Measurements from ENCODE around the gene NEU2.

Gene NEU2

DNA sequence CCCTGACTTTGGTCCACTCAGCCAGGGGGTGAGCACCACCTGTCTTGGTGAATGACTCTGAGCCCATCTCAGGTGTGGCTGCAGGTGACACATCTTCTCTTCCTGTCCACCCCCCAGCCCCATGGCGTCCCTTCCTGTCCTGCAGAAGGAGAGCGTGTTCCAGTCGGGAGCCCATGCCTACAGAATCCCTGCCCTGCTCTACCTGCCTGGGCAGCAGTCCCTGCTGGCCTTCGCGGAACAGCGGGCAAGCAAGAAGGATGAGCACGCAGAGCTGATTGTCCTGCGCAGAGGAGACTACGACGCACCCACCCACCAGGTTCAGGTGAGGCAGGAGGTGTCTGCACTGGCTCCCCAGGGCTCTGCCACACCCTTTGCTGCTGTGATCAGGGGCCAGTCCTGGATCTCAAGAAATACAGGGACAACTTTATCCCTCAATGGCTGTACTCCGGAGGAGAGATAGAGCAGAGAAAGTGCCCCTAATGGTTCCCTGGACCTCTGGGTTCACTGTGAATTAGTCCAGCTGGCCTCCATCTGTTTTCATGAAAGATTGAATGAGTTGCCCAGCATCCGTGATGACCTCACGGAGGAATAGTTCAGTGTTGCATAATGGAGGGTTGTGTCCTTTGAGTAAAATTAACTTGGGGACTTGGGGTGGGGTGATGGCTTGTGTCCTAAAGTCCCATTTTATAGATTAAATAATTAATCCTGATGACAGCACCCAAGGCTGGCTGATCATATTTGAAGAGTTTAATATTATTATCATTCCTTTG is at the start of gene NEU2:
NEU2 (plus strand) TSS at position 122 of the 770 bp plus-strand sequence; CDS start at position 122, 0 bp downstream.
- DNase-seq (ENCODE audit: low read depth in 2 of 2): no peak

DNA sequence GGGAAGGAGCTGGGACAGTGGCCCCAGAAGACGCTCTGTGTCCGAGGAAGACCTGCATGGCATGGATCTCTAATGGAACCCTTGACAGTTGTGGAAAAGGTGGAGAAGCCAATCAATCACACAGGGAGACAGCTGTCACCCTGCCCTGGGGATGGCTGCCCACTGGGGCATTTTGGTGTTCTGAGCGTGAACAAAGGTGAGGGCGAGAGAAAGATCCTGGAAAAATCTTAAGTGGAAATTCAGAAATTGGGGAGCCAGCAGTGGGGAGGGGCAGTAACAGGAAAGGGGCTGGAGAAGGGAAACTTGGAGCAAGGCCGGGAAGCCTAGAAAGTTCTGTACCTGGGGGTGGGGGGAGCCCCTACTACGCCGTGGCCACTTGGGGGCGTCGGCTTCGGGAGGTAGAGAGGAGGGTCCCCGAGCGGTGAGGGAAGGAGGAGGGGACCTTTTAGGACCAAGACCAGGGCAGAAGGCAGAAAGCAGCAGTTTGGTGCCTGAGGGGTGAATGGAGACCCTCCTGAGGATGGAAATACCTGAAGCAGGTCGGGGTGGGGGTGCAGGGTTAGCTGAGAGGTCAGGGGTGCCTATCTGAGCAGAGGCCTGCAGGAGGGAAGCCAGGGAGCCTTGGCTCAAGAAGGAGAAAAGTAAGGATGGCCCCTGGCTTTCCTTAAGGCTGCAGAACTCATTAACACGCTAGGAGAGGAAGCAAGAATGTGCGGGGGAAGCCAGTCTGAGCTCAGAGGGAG is 49.4 kb upstream of the NEU2 start:
- DNase-seq (ENCODE audit: low read depth in 2 of 2): no peak

DNA sequence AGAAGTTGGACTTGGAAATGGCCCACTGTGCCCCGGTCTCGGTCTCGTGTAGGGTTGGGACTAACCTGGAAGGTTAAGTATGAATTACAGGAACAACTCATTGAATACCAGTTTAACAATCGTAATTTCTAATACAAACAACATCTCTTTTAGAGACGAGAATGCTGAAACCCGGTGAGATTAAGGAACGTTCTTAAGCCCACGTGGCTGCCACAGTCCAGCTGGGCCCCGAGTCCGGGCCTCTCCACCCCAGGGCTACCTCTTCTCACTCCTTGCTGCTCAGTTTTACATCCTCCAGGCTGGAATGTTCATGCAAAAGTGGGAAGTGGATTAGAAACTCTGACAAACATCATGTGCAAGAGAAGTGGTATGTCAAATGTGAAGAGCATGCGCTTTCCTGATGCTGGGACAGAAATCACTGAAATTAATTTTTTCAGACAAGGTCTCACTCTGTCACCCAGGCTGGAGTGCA is 48.8 kb upstream of the NEU2 start:
- DNase-seq (ENCODE audit: low read depth in 2 of 2): no peak

DNA sequence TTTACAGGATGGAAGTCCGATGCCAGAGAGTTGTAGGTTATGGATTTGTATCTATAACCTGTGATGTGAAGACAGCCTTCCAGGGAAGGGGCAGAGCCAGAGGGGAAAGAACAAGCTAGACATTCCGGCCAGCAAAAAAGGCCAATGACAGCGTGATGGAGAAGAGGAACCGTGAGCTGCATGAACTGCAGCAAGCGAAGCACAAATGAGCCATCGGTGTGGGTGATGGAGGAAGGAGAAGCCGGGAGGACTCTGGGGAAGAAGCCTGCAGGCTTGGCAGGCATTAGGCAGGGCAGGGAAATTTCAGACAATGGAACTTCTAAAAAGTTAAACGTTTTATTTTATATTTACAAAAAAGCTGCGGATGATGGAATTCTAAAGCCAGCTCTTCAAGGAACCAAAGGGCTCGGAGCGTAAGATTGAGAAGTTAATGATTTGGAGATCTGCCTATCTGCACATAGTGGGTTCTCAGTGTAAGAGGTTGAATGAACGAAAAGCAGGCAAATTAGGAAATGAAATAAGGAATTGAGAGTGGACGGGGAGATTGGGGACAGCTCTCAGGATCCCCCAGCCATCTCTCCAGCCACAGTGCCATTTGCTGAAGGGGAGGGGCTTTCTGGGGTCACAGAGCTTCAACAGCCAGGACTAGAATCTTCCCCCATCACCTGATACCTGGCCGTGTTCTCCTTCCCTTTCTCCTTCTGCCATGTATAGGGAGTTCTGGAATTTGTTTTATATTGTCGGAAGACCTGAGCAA is 47.8 kb upstream of the NEU2 start:
- DNase-seq (ENCODE audit: low read depth in 2 of 2): no peak

DNA sequence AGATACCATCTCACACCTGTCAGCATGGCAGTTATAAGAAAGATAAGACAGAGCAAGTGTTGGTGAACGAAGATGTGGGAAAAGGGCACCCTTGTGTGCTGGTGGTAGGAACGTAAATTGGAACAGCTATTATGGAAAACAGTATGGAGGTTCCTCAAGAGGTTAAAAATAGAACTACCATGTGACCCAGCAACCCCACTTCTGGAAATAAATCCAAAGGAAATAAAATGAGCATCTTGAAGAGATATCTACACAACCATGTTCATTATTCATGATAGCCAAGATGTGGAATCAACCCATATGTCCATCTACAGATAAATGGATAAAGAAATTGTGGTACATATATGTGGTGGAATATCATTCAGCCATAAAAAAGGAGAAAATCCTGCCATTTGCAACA is 46.3 kb upstream of the NEU2 start:
- DNase-seq (ENCODE audit: low read depth in 2 of 2): no peak

DNA sequence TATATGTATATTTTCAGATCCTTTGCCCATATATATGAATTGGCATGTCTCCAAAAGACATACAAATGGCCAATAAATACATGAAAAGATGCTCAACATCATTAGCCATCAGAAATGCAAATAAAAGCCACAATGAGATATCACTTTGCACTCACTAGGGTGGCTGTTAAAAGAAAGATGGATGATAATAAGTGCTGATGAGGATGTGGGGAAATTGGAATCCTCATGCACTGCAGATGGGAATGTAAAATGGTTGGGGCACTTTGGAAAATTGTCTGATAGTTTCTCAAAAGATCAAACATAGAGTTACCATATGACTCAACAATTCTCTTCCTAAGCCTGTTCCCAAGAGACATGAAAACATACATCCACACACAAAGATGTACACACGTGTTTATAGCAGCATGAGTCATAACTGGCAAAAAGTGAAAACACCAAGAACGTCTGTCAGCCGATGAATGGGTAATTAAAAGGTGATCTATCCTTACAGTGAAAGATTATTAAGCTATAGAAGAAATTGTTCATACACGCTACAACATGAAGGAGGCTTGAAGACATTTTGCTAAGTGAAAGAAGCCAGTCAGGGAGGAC is 39.1 kb upstream of the NEU2 start:
- no peak for DNase-seq (ENCODE audit: low read depth in 2 of 2)

DNA sequence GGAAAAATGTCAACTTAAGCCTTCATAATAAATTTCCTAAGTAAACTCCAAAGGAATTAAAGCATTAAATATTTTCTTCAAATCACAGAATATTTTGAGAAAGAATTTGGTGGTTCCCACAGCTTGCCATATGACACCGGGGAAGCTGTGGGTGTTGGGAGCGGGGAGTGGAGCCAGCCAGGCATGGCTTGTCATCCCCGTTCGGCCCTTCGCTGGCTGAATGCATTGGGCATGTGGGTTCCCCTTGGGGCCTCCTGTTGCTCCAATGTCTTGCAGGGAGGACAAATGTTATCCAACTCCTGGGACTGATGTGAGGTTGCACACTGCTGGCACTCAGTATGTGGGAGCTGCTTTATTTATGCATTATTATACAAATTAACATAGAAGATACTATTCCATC is 38.0 kb upstream of the NEU2 start:
- DNase-seq (ENCODE audit: low read depth in 2 of 2): no peak

DNA sequence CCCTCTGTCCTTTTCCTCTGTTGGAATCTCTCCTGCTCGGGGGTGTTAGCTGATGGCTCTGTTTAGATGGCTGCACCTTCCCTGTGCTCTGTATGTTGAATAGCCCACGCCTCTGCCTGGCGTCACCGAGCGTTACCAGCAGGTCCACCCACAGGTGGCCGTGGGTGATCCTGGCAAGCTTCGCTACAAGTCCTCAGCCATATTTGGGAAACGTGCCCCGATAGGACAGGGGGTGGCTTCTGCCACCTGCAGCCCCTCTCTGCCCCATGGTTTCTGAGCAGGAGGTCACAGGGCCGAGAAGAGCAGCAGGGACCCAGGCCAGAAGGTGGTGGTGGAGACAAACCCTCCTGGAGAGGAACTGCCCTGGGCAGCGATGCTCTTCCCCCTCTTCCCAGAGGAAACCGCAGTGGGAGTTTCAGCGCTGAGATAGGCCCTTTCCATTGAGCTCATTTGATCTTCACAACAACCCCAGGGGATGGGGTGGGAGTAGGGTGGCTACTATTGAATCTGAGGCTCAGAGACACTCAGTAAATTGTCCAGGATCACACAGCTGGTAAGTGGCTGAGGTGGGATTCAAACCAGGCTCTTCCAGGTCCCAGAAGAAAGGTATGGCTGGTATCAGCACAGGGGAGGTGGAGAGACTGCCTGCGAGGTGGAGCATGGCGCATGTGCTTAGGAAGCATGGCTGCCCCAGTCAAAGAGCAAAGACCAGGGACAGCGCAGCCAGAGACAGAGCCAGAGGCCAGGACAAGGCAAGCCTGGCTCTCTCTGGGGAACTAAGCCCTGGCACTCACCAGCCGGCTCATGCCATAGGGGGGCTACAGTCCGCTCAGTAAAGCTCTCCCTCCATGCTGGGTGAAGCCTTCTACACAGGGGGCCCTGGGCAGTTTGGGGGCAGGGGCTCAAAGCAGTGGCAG is 34.5 kb upstream of the NEU2 start:
- DNase-seq (ENCODE audit: low read depth in 2 of 2): no peak

DNA sequence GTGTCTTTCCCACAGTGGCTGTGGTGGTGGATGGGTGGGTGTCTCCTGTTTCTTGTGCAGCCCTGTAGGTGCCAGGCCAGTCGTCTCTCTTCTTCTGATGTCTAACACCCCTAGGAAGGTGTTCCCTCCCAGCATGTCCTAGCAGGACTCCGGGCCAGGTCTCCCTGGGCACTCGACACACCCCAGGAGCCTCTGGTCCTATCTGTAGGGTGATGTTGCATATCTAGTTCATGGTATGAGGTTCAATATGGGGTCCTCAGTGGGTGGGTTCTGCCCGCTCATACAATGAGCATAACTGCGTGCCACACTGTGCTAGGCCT is 33.8 kb upstream of the NEU2 start:
- no peak for DNase-seq (ENCODE audit: low read depth in 2 of 2)

DNA sequence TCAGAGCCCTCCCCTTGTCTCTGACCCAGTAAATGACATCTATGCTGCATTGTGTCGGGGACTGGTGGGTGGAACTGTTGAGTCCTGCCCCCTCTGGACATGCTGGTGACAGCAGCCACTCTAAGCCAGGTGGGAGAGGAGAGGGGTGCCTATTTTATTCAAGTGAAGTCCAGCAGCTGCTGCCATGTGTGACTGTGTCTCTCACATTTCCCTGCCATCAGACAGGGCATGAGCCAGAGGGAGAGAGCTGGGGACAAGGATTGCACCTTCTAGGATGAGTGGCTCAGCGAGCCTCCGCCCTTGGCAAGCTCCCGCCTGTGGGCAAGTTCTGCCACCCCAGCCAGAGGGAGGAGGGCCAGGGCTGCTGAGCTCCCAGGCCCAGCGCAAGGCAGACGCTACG is 33.1 kb upstream of the NEU2 start:
- no peak for DNase-seq (ENCODE audit: low read depth in 2 of 2)

DNA sequence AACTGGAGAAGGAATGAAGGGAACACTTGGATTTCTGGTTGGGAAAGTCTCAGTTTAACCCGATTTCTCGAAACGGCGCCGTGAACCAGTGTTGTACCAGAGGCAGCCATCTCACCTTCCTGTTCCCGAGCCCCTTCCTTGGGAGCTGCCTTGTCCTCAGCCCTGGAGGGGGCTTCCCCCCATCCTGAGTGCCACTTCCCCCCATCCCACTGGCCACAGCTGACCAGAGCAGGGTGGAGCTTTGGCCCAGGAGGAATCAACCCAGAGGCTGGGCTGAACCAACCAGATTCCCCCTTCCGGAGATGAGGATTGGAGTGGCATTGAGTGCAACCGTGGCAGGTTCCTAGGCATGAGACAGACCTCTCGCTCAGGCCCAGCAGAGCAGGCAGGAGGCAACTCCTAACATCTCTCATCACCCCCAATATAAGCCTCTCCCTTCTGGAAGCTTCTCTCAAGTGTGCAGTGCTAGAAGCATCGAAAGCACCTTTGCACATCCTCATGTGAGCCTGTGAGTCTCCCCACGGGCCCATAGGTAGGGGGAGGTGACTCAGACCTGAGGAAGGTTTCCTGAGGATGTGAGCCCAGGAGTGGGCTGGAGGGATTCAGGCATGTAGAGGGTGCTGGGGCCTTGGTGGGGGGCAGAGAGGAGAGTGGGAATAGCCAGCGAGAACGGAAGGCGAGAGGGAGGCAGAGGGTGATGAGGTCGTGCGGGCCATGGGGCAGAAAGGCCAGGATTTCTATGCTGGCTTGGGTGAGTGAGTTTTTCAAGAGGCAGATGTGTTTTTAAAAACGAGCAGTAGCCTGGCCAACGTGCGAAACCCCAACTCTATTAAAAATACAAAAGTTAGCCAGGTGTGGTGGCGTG is 31.4 kb upstream of the NEU2 start:
- no peak for DNase-seq (ENCODE audit: low read depth in 2 of 2)

DNA sequence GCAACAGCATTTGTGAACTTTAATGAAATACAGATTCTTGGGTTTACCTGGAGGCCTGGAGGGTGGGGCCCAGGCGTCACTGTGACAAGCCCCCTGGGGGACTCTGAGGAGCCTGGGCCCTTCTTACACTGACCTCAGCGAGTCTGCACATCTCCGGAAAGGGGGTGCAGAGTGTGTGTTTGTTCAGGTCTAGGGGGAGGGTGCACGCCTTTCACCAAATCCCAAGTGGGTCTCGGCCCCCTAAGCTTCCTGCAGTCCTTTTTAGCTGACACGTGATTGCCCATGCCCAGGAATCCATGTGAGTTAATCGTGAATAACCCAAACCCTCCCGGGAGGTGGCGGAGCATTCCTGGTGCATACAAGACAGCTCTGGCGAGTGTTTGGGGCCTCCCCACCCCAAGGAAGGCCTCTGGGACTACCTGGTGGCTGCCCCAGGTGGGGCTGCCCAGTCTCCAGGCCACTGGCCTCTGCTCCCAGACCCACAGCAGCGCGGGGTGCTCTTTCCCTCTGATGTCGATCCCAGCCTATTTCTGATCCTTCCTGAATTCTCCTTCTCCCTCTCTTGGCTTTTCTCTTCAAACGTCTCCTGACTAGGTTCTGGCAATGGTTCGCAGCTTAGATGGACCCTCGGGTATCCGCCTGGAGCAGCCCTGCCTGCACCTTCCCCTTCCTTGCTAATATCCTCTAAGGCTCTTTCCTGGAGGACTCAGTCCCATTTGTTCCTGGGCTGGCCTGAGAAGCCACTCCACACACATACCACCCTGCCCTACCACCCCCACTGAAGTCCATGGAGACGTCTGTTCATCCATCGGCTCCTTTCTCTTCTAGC is 29.4 kb upstream of the NEU2 start:
- DNase-seq (ENCODE audit: low read depth in 2 of 2): no peak

DNA sequence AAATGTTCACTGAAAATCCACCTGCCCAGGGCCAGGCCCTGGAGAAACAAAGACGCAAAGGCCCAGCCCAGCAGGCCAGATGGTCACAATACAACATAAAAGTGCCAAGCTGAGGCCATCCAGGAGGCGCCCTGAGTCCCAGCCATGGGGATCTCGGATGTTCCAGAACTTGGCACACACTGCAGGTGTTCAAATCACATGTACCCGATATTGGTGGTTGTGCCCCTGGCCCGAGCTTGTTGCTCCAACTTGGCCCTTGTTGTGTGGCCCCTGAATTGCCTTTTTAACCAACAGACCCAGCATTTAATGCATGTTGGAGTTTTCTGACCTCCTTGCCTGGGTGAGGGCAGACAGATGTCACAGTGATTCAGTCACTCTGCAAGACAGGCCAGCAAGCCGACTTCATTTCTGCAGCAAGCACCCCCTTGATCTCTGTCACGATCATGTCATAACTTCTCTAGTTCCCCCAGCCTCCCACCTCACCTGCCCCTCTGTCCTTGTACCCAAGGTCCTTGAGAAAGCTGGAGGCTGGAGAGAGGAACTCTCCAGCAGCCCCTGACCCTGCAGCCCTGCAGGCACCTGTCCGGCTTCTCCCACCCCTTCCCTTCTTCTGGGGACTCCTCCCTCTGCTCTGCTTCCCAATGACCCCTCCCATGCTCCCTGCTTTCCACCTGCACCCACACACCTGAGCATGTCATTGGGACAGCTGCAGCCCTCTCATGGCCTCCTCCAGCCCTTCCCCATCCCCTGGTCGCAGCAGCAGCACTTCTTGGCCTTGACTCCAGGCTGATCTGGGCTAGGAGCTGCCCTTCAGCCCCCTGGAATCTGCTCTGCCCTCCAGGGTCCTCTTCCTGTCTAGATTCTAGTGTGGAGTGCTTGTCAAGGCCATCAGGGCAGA is 28.6 kb upstream of the NEU2 start:
- DNase-seq (ENCODE audit: low read depth in 2 of 2): no peak

DNA sequence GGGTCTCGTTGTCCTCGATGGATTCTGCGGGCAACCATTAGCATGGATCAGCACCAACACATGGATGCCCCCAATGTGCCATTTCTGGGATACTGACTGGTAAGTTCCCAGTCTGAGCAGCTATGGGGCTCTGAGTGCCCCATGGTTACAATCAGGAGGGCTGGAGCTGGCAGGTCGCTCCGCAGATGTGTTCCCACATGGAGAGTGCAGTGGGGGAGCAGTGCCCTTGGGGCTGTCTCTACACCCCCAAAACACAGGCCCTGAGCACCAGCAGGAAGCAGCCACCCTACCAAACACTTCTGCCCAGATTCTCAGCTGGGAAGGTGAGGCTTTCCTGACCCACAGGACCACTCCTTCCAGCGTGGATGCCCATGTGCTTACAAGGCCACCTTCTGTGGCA is 27.4 kb upstream of the NEU2 start:
- no peak for DNase-seq (ENCODE audit: low read depth in 2 of 2)

DNA sequence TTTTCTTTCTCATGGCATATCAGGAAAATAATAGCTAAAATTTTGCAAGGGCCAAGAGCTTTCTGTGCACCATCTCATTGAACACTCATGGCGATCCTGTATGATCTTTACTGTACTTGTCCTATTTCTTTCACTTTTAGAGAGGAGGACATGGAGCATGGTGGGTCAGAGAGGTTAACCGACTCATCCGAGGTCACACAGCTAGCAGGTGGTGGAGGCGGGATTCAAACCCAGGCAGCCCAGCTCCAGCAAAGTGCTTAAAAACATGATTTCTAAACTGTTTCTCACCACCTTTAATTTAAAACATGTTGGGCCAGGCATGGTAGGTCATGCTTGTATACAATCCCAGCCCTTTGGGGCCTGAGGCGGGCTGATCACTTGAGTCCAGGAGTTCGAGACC is 25.8 kb upstream of the NEU2 start:
- no peak for DNase-seq (ENCODE audit: low read depth in 2 of 2)

DNA sequence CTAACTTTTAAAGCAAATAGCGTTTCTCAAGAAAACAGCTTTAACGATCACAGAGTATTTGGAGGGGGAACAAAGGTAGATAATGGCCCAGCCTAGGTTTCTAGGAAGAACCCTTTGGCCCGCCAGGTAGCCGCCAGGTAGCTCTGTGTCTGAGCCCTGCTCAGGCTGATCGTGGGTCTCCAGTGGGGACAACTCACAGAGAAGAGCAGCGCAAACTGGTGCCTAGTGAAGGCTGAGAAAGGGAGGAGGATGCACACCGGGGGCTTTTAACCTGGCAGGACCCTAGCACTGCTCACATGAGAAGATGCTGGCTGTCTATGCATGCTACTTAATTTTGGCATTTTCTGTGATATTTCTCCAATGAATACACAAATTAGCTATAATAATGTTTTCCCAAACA is 25.2 kb upstream of the NEU2 start:
- no peak for DNase-seq (ENCODE audit: low read depth in 2 of 2)

DNA sequence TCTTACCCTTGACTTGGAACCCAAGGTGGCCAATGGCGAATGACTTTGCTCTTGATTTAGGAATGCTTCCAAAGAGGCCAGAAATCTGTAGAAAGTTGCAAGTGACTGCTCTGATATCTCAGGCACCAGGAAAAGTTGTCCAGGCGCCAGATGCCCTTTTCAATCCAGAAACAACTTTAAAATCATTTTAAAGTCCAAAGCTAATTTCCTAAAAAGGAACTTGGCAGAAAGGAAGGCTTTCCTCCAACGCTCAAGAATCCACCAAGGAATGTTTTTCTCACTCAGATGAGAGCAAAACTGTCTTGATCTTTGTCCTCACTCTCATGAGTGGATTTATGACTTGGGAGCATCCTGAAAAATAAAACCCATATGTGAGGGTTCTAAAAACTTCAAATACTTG is 24.7 kb upstream of the NEU2 start:
- DNase-seq (ENCODE audit: low read depth in 2 of 2): no peak

DNA sequence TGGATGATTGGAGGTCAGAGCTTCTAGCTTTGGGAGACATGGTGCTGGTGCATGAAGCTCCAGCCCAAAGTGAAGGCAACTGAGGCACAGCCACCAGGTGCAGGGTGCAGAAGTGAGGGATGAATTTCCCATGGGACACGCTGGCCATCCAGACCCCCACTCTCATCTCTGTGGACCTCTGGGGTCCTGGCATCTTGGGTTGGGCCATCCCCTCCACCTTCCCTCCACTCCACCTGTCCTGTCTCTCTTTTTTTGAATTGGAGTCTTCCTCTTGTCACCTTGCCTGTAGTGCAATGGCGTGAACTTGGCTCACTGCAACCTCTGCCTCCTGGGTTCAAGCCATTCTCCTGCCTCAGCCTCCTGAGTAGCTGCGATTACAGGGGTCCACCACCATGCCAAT is 22.8 kb upstream of the NEU2 start:
- DNase-seq (ENCODE audit: low read depth in 2 of 2): no peak

Data from stimulated activated CD4-positive, alpha-beta T cell treated with anti-CD3 and anti-CD28 coated beads, Interleukin-1b, Interleukin-23, amount 100 ng/mL, for 1 hour (primary cell).